Ishikawa (cell line): Measurements from ENCODE around the gene CYP27C1.

Source experiments
- CEBPB ChIP-seq: IDR thresholded peaks from 2 replicates; pipeline ENCODE4 v1.6.1; 2012
- CREB1 ChIP-seq: IDR thresholded peaks from 2 replicates; pipeline ENCODE4 v1.6.1; 2012; ENCODE audit warnings: low read depth
- EGR1 ChIP-seq: IDR thresholded peaks from 2 replicates; pipeline ENCODE4 v1.6.1; 2012
- EP300 ChIP-seq: IDR thresholded peaks from 2 replicates; pipeline ENCODE4 v1.6.1; 2012; ENCODE audit warnings: borderline replicate concordance
- FOXM1 ChIP-seq: IDR thresholded peaks from 2 replicates; pipeline ENCODE4 v1.6.1; 2012; ENCODE audit warnings: low read depth, borderline replicate concordance
- NFIC ChIP-seq: IDR thresholded peaks from 2 replicates; pipeline ENCODE4 v1.6.1; 2012
- RAD21 ChIP-seq: IDR thresholded peaks from 2 replicates; pipeline ENCODE4 v1.6.1; 2012; ENCODE audit warnings: low read depth
- TAF1 ChIP-seq: IDR thresholded peaks from 2 replicates; pipeline ENCODE4 v1.6.1; 2012; ENCODE audit warnings: low read depth, mild to moderate bottlenecking
- TCF12 ChIP-seq: IDR thresholded peaks from 2 replicates; pipeline ENCODE4 v1.6.1; 2012; ENCODE audit warnings: low read depth
- TEAD4 ChIP-seq: IDR thresholded peaks from 2 replicates; pipeline ENCODE4 v1.6.1; 2012
- YY1 ChIP-seq: IDR thresholded peaks from 2 replicates; pipeline ENCODE4 v1.6.1; 2012; ENCODE audit warnings: low read depth
- ZBTB7A ChIP-seq: IDR thresholded peaks from 2 replicates; pipeline ENCODE4 v1.6.1; 2012; ENCODE audit warnings: low read depth
- TF ChIP-seq, protein P1 (sequence below): IDR thresholded peaks from 2 replicates; pipeline ENCODE4 v1.6.1; 2012; ENCODE audit warnings: low read depth, mild to moderate bottlenecking
- TF ChIP-seq, protein P2 (sequence below): IDR thresholded peaks from 2 replicates; pipeline ENCODE4 v1.6.1; 2012
- TF ChIP-seq, protein P3 (sequence below): IDR thresholded peaks from 2 replicates; pipeline ENCODE4 v1.6.1; 2012

Gene CYP27C1

DNA sequence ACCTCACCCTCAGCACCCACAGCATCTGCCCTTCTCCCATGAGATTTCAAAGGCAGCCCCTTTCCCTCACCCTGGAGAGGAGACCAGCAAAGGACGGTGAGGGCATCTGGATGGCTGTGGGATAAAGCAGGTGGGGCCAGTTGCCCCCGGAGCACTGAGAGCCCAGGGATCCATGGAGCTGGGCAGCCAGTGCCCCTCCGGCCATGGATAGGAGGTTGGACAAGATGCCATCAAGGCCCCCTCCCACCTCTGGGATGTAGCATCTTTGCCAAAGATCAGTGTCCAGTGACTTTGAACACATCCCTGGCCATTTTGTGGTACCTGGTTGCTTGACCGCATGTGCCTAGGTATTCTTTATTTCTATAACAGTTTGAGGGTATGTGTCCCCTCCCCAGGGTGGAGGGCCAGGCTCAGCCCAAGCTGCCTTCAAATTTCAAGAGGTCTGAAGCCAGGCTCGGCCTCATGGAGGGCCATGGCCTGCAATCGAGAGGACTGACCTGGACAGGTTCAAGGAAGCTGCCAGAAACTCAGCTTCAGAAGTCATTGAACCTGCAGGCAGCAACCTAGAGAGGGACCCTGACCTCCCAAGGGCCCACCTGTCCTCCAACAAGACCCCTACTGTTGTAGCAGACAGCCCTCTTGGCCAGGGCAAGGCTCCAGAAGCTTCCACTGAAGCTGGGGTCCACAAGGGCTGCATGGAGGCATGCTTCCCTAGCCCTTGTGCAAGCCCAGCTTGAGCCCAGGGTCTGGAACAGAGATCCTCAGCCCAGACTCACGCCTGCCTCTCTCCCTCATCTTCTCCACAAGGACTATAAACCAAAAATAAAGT lies 57.6 kb downstream of the CYP27C1 start:
- TF ChIP-seq NFIC (no peak), FOXM1 (no peak)

DNA sequence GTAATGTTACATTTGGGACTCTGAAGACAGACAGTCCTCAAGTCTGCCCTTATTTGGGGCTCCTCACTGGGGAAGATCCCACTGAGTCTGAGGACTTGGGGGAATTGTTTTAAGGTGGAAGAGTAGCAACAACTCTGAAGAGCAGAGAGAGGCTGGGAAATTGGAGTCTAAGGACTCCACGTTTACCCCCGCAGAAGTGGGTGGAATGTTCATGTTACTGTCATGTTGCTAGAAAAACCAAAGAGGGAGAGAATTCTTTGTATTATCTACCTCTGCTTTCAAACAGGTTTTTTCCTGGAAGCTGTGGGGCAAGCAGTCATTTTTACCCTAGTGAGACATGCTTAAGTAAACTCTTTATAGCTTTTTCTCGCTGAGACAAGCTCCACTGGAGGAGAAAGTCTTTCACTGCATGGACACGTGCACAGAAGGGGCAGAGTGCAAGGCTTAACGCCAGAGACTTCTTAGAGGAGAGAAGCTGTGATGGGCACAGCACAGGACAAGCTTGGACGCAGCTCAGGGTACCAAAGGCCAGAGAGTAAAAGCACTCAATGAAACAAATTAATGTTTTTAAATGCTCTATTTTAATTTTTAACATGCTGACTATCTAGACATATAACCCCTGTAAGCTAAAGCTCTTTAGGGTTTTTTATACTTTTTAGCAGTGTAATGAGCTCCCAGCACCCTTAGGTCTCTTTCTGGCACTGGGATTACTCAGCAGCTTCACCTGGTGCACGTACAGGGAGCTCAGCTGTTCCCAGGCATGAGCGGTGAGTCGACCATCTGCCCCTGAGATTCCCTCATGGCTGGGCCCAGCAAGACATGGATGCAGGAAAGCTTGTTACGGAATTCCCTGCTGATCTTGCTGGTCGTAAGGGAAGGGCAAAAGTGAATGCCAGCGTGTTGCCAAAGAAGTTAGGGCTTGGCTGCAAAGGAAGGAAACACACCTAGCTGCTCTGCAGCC lies 58.6 kb downstream of the CYP27C1 start:
- TF ChIP-seq, protein P1, sequence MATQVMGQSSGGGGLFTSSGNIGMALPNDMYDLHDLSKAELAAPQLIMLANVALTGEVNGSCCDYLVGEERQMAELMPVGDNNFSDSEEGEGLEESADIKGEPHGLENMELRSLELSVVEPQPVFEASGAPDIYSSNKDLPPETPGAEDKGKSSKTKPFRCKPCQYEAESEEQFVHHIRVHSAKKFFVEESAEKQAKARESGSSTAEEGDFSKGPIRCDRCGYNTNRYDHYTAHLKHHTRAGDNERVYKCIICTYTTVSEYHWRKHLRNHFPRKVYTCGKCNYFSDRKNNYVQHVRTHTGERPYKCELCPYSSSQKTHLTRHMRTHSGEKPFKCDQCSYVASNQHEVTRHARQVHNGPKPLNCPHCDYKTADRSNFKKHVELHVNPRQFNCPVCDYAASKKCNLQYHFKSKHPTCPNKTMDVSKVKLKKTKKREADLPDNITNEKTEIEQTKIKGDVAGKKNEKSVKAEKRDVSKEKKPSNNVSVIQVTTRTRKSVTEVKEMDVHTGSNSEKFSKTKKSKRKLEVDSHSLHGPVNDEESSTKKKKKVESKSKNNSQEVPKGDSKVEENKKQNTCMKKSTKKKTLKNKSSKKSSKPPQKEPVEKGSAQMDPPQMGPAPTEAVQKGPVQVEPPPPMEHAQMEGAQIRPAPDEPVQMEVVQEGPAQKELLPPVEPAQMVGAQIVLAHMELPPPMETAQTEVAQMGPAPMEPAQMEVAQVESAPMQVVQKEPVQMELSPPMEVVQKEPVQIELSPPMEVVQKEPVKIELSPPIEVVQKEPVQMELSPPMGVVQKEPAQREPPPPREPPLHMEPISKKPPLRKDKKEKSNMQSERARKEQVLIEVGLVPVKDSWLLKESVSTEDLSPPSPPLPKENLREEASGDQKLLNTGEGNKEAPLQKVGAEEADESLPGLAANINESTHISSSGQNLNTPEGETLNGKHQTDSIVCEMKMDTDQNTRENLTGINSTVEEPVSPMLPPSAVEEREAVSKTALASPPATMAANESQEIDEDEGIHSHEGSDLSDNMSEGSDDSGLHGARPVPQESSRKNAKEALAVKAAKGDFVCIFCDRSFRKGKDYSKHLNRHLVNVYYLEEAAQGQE = no peak
- TF ChIP-seq CREB1 (no peak), YY1 (no peak), RAD21 (no peak), TAF1 (no peak), FOXM1 (no peak), NFIC (no peak), TCF12 (no peak), EGR1 (no peak), ZBTB7A (no peak), CEBPB (no peak), TEAD4 (no peak), EP300 (no peak)
- TF ChIP-seq, protein P2, sequence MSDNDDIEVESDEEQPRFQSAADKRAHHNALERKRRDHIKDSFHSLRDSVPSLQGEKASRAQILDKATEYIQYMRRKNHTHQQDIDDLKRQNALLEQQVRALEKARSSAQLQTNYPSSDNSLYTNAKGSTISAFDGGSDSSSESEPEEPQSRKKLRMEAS = no peak
- TF ChIP-seq, protein P3, sequence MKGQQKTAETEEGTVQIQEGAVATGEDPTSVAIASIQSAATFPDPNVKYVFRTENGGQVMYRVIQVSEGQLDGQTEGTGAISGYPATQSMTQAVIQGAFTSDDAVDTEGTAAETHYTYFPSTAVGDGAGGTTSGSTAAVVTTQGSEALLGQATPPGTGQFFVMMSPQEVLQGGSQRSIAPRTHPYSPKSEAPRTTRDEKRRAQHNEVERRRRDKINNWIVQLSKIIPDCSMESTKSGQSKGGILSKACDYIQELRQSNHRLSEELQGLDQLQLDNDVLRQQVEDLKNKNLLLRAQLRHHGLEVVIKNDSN = no peak

DNA sequence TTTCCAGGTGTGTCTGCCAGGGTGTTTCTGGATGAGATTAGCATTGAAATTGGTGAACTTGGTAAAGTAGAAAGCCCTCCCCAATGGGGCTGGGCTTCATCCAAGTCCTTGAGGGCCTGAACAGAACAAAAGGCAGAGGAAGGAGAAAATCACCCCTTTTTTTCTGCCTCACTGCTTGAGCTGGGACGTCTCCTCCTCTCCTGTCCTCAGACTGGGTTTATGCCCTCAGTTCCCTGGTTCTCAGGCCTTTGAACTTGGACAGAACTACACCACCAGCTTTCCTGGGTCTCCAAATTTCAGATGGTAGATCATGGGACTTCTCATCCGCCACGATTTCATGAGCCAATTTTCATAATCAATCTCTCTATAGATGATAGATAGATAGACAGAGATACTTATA lies 59.4 kb downstream of the CYP27C1 start:
- TF ChIP-seq, protein P2 = no peak
- TF ChIP-seq, protein P3 = no peak
- no peak for TF ChIP-seq NFIC
- TF ChIP-seq, protein P1 = no peak
- no peak for TF ChIP-seq CREB1
- TF ChIP-seq EGR1 = no peak
- no peak for TF ChIP-seq YY1
- no peak for TF ChIP-seq TEAD4
- TF ChIP-seq CEBPB = no peak
- TF ChIP-seq TCF12 = no peak
- TF ChIP-seq ZBTB7A = no peak
- TF ChIP-seq TAF1 = no peak
- TF ChIP-seq RAD21 = no peak
- TF ChIP-seq EP300 = no peak
- TF ChIP-seq FOXM1 = no peak

DNA sequence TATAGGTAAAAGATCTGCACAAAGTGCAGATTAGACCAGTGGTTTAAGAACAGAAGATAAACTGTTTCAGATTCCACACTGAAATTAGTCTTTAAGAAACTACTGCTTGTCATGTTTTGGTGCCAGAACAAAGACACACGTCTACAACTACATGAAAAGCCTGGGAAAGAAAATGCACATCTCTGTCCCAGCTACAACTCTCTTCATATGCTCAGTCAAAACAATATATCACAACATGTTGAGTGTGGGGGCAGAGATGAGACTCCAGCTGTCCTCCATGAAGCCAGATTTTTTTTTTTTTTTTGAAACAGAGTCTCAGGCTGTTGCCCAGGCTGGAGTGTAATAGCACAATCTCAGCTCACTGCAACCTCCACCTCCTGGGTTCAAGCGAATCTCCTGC lies 60.6 kb downstream of the CYP27C1 start:
- TF ChIP-seq RAD21 (no peak), YY1 (no peak), TCF12 (no peak), ZBTB7A (no peak), CREB1 (no peak)

DNA sequence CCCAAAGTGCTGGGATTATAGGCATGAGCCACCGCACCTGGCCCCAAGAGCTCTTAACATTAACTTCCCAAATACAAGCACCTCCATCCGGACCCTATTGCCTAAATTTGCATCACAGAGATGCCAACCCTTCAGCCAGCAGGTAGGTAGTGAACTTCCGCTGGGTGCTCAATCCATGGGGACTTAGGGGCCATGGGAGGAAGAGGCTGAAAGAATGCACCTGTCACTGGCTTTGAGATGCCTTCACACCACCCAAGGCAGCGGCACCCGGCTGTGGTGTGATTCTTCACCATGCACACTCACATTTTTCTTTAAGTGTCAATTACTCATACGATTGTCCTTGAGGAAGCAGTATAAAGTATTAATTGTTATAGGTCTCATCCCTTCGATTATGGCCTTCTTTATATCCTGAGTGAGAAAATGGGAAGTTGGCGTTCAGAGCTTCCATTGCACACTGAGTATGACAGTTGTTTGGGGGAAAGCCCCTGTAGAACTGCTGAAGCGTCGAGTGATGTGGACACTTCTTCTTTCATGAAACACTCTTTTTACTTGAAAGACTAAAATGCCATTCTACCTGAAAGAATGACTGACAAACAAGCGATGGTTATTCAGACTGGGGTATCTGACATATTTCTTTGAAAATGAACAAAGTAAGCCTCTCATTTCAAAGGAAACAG lies 61.3 kb downstream of the CYP27C1 start:
- TF ChIP-seq ZBTB7A (no peak), RAD21 (no peak)
- TF ChIP-seq, protein P1 = no peak
- TF ChIP-seq, protein P2 = no peak
